ENCODE data around the gene TRMT2A. TPM values are rescaled to one million over a fixed set of nuclear protein-coding genes. Genes with fewer than 3 reads are reported as not detected.

Gene TRMT2A
- total and polyA plus RNA-seq, 5 experiments from 2014 or later = 24.8 to 123 (median 36.8) TPM

DNA sequence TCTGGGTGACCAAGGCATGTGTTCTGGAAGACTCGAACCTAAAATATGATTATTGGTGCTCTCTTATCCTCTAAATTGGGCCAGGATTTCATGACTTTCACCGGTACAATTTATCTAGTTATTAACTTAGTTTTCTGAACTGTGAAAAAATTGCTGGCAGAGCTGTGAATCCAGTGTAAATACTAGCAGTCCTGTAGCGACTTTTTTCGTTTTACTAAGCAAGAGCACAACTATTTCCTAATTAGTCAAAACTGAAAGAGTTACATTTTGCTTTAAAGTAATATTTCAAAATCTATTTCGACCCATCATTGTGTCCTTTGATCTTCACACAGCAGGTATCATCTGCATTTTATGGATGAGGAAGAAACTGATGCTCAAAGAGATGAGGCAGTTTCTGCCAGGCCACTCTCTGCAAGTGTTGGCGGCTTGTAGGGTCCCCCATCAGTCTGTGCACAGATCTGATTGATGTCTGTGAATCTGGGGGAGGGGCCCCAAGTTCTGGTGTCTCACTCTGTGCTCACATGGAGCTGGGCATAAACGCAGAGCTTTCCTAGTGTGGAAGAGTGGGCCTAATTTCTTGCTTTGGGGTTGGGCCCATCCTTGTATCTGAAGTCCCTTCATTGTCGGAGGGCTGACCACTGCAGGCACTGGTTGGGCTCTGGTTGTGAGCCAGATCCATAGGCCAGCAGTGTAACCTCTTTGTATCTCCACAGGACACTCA is 1.4 kb upstream of the TRMT2A start:
- Mint-ChIP-seq H3K4me1 (peaks cover 17 to 61% (median 45%) of the 10 kb centered on the region in 4 donors), H3K4me3 (peak overlapping the region; percentile 80 to 90 (median 83)), H3K36me3 (peaks cover 0 to 33% (median 3%) of the 10 kb centered on the region in 3 donors), H3K9me3 (no peaks in the 10 kb centered on the region), H3K27me3 (no peaks in the 10 kb centered on the region), H3K27ac (peak overlapping the region; percentile 70 to 94 (median 87))
- peak in 1 of 10 donors; percentile 52 for DNase-seq
- no peak for ATAC-seq
- POLR2A ChIA-PET = interaction anchor here (0.6 to 3.2 kb wide), 5 partner anchors 10 to 687 kb away, joined by 3 to 23 read pairs (median 4); partner anchors contain the start of genes HIRA, MRPL40 and TANGO2

DNA sequence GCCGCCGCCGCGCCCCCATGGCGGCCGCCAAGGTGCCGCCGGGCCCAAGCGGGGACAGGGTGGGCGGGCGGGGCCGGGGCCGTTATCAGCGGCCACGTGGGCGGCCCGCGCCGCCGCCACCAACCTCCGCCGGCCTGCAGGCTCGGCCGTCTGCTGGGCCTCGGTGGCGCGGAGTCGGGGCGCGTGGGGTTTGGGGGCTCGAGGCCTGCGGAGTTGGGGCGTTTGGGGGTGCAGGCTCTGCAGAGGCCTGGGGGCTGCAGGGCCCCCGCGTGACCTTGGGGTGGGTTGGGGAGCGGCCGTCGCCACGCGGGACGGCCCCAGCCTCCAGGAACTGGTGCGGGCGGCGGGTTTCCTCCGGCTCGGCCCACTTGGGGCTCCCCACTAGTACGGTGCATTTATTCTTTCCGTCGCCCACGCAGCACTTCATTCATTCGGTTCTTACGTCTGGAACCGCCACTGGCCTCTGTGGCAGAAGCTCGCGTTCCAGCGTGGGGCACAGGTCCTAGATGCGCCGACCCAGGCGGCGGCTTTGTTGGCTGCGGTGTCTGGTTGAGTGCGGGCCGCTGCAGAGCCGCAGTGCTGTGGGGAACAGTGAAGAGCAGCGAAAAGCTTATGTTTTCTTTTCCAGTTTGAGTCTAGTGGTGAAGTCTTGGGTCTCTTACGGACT is 740 bp upstream of the TRMT2A start:
- Mint-ChIP-seq H3K27ac (peak overlapping the region; percentile 70 to 94 (median 87)), H3K4me3 (peak overlapping the region; percentile 80 to 91 (median 84)), H3K4me1 (peaks cover 15 to 61% (median 42%) of the 10 kb centered on the region in 4 donors), H3K36me3 (peaks cover 0 to 33% (median 3%) of the 10 kb centered on the region in 3 donors), H3K27me3 (no peaks in the 10 kb centered on the region), H3K9me3 (no peaks in the 10 kb centered on the region)
- DNase-seq (peak; percentile 27 to 75 (median 47)), ATAC-seq (peak; percentile 24 to 44)
- POLR2A ChIA-PET = interaction anchor here (0.8 to 3.2 kb wide), 13 partner anchors 9 to 973 kb away, joined by 3 to 23 read pairs (median 7); partner anchors contain the start of genes DGCR8, ESS2, GNB1L and HIRA

DNA sequence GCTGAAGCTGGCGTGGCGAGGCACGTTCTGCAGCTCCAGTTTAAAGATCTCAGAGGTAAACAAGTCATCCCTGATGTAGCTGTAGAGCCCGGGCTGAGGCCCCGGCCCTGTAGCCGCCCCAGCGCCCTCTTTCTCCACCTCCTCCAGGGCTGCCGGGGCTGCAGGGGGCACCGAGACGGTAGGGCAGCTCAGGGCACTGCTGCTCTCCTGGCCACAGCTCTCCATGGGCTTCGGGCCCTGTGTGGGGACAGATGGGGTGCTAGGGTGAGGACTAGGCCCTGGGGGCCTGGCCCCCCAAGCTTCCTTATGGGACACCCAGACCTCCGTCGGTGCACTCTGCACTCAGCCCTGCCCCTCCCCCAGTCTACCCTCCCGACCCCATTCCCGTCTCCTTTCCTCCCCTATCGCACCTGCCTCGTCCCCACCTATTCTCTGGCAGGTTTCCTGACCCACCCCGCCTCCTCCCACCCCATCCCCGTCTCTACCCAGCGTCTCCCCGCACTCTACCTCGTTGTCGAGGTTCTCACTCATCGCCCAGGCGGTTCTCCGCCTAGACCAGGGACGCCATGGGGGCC is 563 bp downstream of the TRMT2A start:
- Mint-ChIP-seq H3K4me3 (peak overlapping the region; percentile 83 to 97 (median 90)), H3K4me1 (peaks cover 17 to 57% (median 43%) of the 10 kb centered on the region in 4 donors), H3K27me3 (no peaks in the 10 kb centered on the region), H3K9me3 (no peaks in the 10 kb centered on the region), H3K27ac (peak overlapping the region; percentile 79 to 96 (median 93)), H3K36me3 (peaks cover 0 to 30% (median 3%) of the 10 kb centered on the region in 3 donors)
- ATAC-seq (no peak), DNase-seq (peak in 1 of 10 donors; percentile 59)
- POLR2A ChIA-PET = interaction anchor here (0.6 to 3.2 kb wide), 15 partner anchors 8 to 884 kb away, joined by 3 to 23 read pairs (median 6); partner anchors contain the start of genes DGCR8, GNB1L, RTL10 and TANGO2

DNA sequence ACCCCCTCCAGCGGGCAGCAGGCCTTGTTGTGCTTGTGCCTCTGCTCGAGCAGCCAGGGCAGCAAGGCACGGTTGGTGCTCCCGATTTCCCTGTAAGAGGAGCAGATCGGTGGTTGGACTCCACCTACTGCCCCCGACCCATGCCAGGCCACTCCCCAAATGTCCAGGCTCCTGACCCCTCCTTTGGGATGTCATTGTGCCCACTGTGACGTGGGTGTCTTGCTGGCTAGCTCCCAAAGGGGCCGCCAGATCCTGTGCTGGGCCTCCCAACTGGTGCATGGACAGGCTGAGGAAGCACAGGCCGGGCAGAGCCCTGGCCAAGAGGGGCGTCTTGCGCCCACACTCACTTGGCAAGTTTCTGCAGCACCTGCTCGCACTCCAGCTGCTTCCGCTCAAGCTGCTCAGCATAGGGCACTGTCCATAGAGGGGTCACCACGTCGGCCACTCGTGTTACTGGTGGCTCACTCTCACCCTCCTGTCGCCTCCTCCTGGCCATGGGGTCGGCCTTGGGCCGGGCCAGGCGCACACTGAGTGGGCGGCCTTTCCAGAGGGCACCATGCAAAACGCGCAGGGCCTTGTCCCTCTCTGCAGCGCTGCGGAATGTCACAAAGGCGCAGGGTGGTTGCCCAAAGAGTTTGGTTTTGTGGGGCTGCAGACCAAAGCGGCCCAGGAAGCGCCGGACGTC is 1.2 kb downstream of the TRMT2A start, which contains the start of gene RANBP1:
Gene RANBP1, plus strand, starts transcription at position 414 of the 685 bp plus-strand sequence. Its CDS starts 81 bp downstream, at position 495.
- peak within 1 kb of the TSS; percentile 79 to 96 (median 93) for H3K27ac Mint-ChIP-seq
- POLR2A ChIA-PET = interaction anchor here (0.6 to 3.2 kb wide), 11 partner anchors 10 to 385 kb away, joined by 3 to 23 read pairs (median 7); partner anchors contain the start of genes DGCR8, TANGO2 and ZDHHC8
- peak within 1 kb of the TSS; percentile 83 to 97 (median 90) for H3K4me3 Mint-ChIP-seq
- no peaks in the 10 kb centered on the region for H3K9me3 Mint-ChIP-seq
- peaks cover 0 to 27% (median 3%) of the 10 kb centered on the region in 3 donors for H3K36me3 Mint-ChIP-seq
- H3K27me3 Mint-ChIP-seq = no peaks in the 10 kb centered on the region
- peak in 1 of 10 donors; percentile 23 for DNase-seq
- ATAC-seq = no peak
- H3K4me1 Mint-ChIP-seq = peaks cover 17 to 57% (median 49%) of the 10 kb centered on the region in 4 donors

DNA sequence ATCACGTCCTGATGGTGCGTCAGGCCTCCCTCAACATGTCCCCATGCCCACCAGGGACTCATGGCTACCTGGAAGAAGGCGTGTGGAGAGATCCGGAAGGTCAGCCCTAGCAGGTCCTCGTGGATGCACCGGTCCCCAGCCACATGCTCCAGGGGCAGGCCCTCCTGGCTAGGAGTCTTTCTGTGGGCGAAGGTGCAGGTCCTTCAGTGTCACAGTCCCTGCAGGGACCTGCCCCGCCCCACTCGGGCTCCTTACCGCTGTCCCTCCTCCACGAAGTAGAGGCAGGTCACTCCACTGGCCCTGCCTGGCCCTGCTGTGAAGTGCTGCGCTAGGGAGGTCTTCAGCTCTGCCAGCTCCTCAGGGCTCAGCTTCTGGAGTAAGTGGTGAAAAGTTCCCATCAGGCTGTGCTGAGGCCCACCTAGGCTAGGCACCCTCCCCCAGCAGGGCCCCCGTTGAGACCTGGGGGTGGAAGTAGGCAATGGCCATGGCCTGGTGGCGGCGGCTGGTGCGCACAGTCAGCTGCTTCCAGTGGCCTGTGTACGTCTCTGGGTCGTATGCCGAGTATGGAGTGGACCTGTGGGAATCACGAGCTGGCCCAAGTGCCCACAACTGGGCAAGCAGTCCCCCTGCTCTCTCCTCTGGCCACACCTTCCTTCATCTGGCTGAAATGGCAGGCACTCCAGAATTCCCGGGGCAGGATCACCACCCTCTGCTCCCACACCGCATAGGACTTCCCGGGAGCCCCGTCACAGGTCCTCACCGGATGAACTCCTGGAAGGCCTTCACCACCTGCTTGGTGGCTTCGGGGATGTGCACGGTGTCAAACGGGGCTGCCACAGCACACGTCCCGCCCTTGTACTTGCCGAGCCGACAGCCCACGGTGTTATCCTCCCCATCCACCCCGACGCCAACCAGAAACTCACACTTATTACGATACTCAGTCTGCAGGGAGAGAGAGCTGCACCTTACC is 2.2 kb downstream of the TRMT2A start:
- no peaks in the 10 kb centered on the region for H3K9me3 Mint-ChIP-seq
- H3K27ac Mint-ChIP-seq = peak overlapping the region; percentile 43 to 90 (median 76)
- DNase-seq (peak in 1 of 10 donors; percentile 60), ATAC-seq (no peak)
- peaks cover 0 to 27% (median 2%) of the 10 kb centered on the region in 3 donors for H3K36me3 Mint-ChIP-seq
- peaks cover 17 to 53% (median 48%) of the 10 kb centered on the region in 4 donors for H3K4me1 Mint-ChIP-seq
- POLR2A ChIA-PET = interaction anchor here (0.6 to 2.7 kb wide), 6 partner anchors 11 to 99 kb away, joined by 3 to 16 read pairs (median 6); partner anchors contain the start of gene DGCR8
- no peaks in the 10 kb centered on the region for H3K27me3 Mint-ChIP-seq
- peak overlapping the region; percentile 11 to 82 (median 61) for H3K4me3 Mint-ChIP-seq

DNA sequence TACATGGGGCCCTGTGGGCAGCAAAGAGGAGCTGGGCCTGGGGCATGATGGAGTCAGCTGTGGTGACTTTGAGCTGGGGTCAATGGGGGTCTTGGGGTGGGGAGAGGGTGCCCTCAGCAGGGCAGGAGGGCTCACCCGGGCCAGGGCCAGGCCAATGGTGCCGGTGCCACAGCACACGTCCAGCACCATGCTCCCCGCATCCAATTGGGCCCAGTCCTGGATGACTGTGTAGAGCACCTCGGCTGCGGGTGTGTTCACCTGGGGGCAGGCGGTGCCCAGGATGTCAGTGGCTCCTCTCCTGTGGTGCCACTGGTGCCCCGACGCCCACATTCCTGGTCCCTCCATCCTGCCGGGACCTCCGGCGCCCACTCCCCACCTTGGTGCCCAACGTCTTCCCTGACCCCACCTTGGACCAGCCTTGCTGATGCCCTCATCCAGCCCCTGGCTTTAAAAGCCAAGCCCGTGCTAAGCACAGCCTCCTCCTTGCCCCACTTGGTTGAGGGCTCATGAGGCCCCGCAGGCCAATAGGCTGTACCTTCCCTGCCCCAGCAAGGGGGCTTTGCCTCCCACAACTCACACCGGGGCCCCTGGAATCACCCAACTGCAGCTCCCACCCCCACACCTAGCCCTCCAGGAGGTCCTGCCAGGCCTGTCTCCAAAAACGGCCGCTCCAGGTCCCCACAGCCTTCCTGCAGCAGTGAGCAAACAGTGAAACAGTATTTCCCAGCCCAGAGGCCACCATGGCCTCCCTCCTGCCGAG is 3.3 kb downstream of the TRMT2A start:
- Mint-ChIP-seq H3K9me3 (no peaks in the 10 kb centered on the region), H3K27me3 (no peaks in the 10 kb centered on the region), H3K4me1 (peaks cover 15 to 50% (median 38%) of the 10 kb centered on the region in 4 donors), H3K36me3 (peaks cover 0 to 20% (median 0%) of the 10 kb centered on the region in 3 donors), H3K4me3 (peak overlapping the region in 2 of 10 donors; percentile 11 to 26), H3K27ac (peak overlapping the region in 6 of 10 donors; percentile 36 to 80 (median 63))
- POLR2A ChIA-PET = interaction anchor here (4.0 kb wide), 1 partner anchor 12 kb away, joined by 16 read pairs; no protein-coding TSS in a partner anchor
- DNase-seq = peak in 1 of 10 donors; percentile 52
- no peak for ATAC-seq

DNA sequence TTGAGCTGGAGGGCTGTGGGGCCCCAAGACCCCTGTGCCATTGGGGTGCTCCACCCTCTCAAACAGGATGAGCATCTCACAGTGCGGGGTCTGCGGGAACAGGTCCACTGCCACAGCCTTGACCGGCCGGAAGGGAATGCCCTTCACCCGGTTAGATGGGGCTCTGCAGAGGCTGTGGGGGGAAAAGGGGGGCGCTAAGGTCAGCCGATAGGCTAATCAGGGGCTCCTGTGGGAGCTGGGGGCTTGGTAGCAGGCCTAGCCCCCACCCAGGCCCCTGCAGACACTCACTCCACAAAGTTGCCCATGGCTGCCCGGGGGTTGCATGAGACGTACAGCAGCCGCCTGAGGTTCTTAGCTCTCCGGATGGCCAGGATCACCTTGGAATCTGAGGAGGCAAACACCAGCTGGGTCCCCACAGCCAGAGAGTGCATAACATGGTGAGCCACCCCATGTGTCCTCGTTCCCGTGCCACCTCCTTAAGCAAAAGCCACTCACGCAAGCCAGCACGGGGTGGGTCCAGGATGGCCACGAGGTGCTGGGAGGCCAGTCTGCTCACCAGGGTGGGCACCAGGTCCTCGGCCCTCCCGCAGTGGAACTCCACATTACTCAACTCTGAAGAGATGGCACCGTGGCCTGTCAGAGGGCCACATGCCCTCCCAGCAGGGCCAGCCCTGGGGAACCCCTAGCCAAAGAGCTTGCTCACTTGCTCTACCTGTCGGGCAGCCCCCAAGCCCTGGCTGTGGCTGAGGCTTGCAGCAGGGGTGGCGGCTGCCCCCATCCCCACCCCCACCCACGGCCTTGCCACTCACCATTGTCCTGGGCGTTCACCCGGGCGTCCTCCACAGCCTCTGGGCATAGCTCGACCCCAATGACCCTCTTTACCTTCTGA is 4.2 kb downstream of the TRMT2A start:
- Mint-ChIP-seq H3K4me1 (peaks cover 16 to 50% (median 30%) of the 10 kb centered on the region in 4 donors), H3K27ac (peak overlapping the region in 3 of 10 donors; percentile 34 to 61 (median 50))
- POLR2A ChIA-PET = interaction anchor here (1.1 to 4.0 kb wide), 2 partner anchors 11 to 34 kb away, joined by 5 to 16 read pairs; no protein-coding TSS in a partner anchor

DNA sequence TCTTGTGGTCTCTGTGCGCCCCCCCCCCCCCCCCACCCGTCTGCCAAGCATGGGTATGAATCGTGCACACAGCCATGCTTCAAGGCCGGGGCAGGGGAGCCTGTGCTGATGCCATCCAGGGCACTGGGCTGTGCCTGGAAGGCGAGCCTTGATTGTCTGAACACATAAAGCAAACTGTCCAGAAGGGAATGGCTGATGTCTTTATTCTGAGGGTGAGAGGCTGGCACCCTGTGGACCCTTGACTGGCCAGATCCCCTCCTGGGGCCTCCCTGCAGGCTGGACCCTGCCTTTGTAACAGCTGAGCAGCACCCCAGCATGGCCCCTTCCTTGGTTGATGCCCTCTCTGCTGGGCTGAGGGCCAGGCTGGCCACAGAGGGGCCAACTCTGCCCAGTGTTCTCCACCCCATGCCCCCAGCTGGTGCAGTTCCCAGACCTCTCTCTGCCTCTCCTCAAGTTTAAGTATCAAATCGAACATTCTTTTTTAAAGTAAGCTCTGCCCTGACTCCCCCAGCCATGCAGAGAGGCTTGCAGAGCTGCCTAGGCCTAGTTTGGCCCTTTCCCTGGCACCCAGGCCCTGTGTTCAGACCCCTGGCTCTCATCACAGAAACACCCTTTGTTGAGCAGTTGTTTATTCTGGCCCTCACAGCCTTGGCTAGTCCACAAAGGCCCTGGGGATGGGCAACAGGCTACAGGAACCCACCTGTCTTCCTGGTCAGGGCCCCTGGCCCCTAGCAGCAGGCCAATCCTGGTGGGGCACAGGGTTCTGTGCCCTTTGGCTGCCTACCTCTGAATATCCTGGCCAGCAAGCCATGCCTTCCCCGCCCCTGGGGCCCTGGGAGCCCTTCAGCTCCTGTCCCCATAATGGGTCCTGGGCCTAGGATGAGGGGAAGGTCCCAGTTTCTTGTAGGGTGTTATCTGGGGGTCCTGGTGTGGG is 5.1 kb downstream of the TRMT2A start:
- peak in 1 of 10 donors; percentile 57 for DNase-seq

More for the DNA sequence above, 4.2 kb downstream of the TRMT2A start:
- DNase-seq (peak in 2 of 10 donors; percentile 2 to 54), ATAC-seq (no peak)
- no peaks in the 10 kb centered on the region for H3K27me3 Mint-ChIP-seq
- H3K4me3 Mint-ChIP-seq = no peak overlapping the region
- H3K9me3 Mint-ChIP-seq = no peaks in the 10 kb centered on the region
- peaks cover 0 to 26% (median 2%) of the 10 kb centered on the region in 3 donors for H3K36me3 Mint-ChIP-seq

More for the DNA sequence above, 5.1 kb downstream of the TRMT2A start:
- POLR2A ChIA-PET = interaction anchor here (0.9 to 4.0 kb wide), 3 partner anchors 10 to 91 kb away, joined by 5 to 16 read pairs (median 5); partner anchors contain the start of gene TANGO2
- peaks cover 17 to 48% (median 29%) of the 10 kb centered on the region in 4 donors for H3K4me1 Mint-ChIP-seq
- peak overlapping the region in 2 of 10 donors; percentile 40 to 47 for H3K4me3 Mint-ChIP-seq
- peaks cover 0 to 35% (median 2%) of the 10 kb centered on the region in 3 donors for H3K36me3 Mint-ChIP-seq
- H3K27me3 Mint-ChIP-seq = no peaks in the 10 kb centered on the region
- H3K9me3 Mint-ChIP-seq = no peaks in the 10 kb centered on the region
- ATAC-seq = no peak
- H3K27ac Mint-ChIP-seq = peak overlapping the region; percentile 61 to 95 (median 80)
